NB4 (cell line): Measurements from ENCODE around the gene CTNNAL1.
"Not testable (repeated sequence)": the region's sequence is repeated elsewhere in the genome, so short reads cannot be mapped to it uniquely, and the experiment has no call there.

Experiments
- DNase-seq: peaks from one replicate; pipeline ENCODE4 v3.0.0; 2010; ENCODE audit warnings: low read depth
- H3K4me3 ChIP-seq: one replicate; pipeline ENCODE4 v1.5.1; 2011; ENCODE audit warnings: mild to moderate bottlenecking, low read depth, low read length, moderate library complexity
- CTCF ChIP-seq: IDR thresholded peaks from one replicate; pipeline ENCODE4 v1.5.1; 2012; ENCODE audit warnings: low read depth, low read length
- MAX ChIP-seq: IDR thresholded peaks from 2 replicates; pipeline ENCODE4 v1.6.1; 2011; ENCODE audit warnings: low read depth, low read length
- MYC ChIP-seq: IDR thresholded peaks from 2 replicates; pipeline ENCODE4 v1.6.1; 2011; ENCODE audit warnings: low read depth, low read length
- POLR2A ChIP-seq: IDR thresholded peaks from 2 replicates; pipeline ENCODE4 v1.6.1; 2011; ENCODE audit warnings: mild to moderate bottlenecking; ENCODE audit not compliant: insufficient read length; ENCODE audit errors: extremely low read depth

CTNNAL1 gene

GRCh38 chr9:108933231-108933717, 80.0 kb downstream of the CTNNAL1 start:
- DNase-seq = no peak
- no peak for TF ChIP-seq CTCF
- TF ChIP-seq MAX = no peak
- TF ChIP-seq POLR2A = no peak
- no peak for TF ChIP-seq MYC
- peak overlapping the region; percentile 97 for H3K4me3 ChIP-seq

GRCh38 chr9:108928386-108928785, 84.9 kb downstream of the CTNNAL1 start:
- no peak for DNase-seq
- TF ChIP-seq CTCF (no peak), MYC (no peak), POLR2A (no peak), MAX (no peak)
- no peak overlapping the region for H3K4me3 ChIP-seq

- no peak overlapping the region for H3K4me3 ChIP-seq
- DNase-seq = no peak
- TF ChIP-seq MAX = no peak
- no peak for TF ChIP-seq CTCF
- no peak for TF ChIP-seq MYC
- no peak for TF ChIP-seq POLR2A
Observed at GRCh38 chr9:108924466-108924865, 88.8 kb downstream of the CTNNAL1 start.

- H3K4me3 ChIP-seq = no peak overlapping the region
- DNase-seq = no peak
- TF ChIP-seq MYC (no peak), POLR2A (no peak), MAX (no peak), CTCF (no peak)
Observed at GRCh38 chr9:108921200-108921599, 92.1 kb downstream of the CTNNAL1 start.

- not testable (repeated sequence) for H3K4me3 ChIP-seq, DNase-seq
Observed at GRCh38 chr9:108920401-108920800, 92.9 kb downstream of the CTNNAL1 start.

GRCh38 chr9:108919517-108919916, 93.8 kb downstream of the CTNNAL1 start:
- no peak overlapping the region for H3K4me3 ChIP-seq
- no peak for TF ChIP-seq MAX
- TF ChIP-seq CTCF = no peak
- TF ChIP-seq POLR2A = no peak
- no peak for TF ChIP-seq MYC
- DNase-seq = no peak
